ES-I3 (cell line): Measurements from ENCODE around the gene SEMA6A.
"Not testable (repeated sequence)": the region's sequence is repeated elsewhere in the genome, so short reads cannot be mapped to it uniquely, and the experiment has no call there.

ENCODE experiments used
- H3K36me3 ChIP-seq: 2 replicates; pipeline ENCODE4 v1.6.1; 2013; ENCODE audit warnings: mild to moderate bottlenecking, low read length, control low read depth, moderate library complexity; ENCODE audit not compliant: insufficient read depth
- H3K4me1 ChIP-seq: 2 replicates; pipeline ENCODE4 v1.6.1; 2013; ENCODE audit warnings: mild to moderate bottlenecking, control low read depth, low read length; ENCODE audit not compliant: insufficient read depth
- H3K9ac ChIP-seq: 2 replicates; pipeline ENCODE4 v1.6.1; 2013; ENCODE audit warnings: low read depth, mild to moderate bottlenecking, low read length, moderate library complexity
- H3K9me3 ChIP-seq: 2 replicates; pipeline ENCODE4 v1.6.1; 2013; ENCODE audit warnings: mild to moderate bottlenecking, low read length, moderate library complexity; ENCODE audit not compliant: control insufficient read depth, insufficient read depth

The SEMA6A gene

GRCh38 chr5:116546743-116547124 lies 27.9 kb downstream of the SEMA6A start:
- Histone ChIP-seq H3K4me1 (peaks cover 68% of the 10 kb centered on the region), H3K36me3 (peaks cover 16% of the 10 kb centered on the region)

GRCh38 chr5:116546033-116546742 lies 28.4 kb downstream of the SEMA6A start:
- Histone ChIP-seq H3K36me3 (peaks cover 16% of the 10 kb centered on the region), H3K9ac (no peak overlapping the region), H3K9me3 (peaks cover 4% of the 10 kb centered on the region; the same call in 1 of the 2 replicates), H3K4me1 (peaks cover 65% of the 10 kb centered on the region)

More at GRCh38 chr5:116546743-116547124, 27.9 kb downstream of the SEMA6A start:
- H3K9me3 ChIP-seq = peaks cover 4% of the 10 kb centered on the region; the same call in 1 of the 2 replicates
- H3K9ac ChIP-seq = no peak overlapping the region

GRCh38 chr5:116545465-116545864 lies 29.2 kb downstream of the SEMA6A start:
- not testable (repeated sequence) for H3K9ac ChIP-seq, H3K9me3 ChIP-seq
- H3K4me1 ChIP-seq = peaks cover 66% of the 10 kb centered on the region
- peaks cover 15% of the 10 kb centered on the region for H3K36me3 ChIP-seq

- H3K4me1 ChIP-seq = peaks cover 60% of the 10 kb centered on the region
- H3K9ac ChIP-seq = no peak overlapping the region
- H3K36me3 ChIP-seq = peaks cover 13% of the 10 kb centered on the region
- peaks cover 4% of the 10 kb centered on the region; the same call in 1 of the 2 replicates for H3K9me3 ChIP-seq
Observed at GRCh38 chr5:116544531-116545241, 29.9 kb downstream of the SEMA6A start.

- H3K9me3 ChIP-seq = peaks cover 4% of the 10 kb centered on the region; the same call in 1 of the 2 replicates
- H3K9ac ChIP-seq = no peak overlapping the region
Observed at GRCh38 chr5:116543501-116543900, 31.1 kb downstream of the SEMA6A start.

GRCh38 chr5:116542619-116543018 lies 32.0 kb downstream of the SEMA6A start:
- H3K36me3 ChIP-seq = peaks cover 4% of the 10 kb centered on the region

More at GRCh38 chr5:116543501-116543900, 31.1 kb downstream of the SEMA6A start:
- peaks cover 63% of the 10 kb centered on the region for H3K4me1 ChIP-seq
- peaks cover 11% of the 10 kb centered on the region for H3K36me3 ChIP-seq

GRCh38 chr5:116539222-116539621 lies 35.4 kb downstream of the SEMA6A start:
- H3K9ac ChIP-seq = no peak overlapping the region
- no peaks in the 10 kb centered on the region for H3K9me3 ChIP-seq
- H3K36me3 ChIP-seq = peaks cover 4% of the 10 kb centered on the region; the same call in 1 of the 2 replicates
- peaks cover 69% of the 10 kb centered on the region for H3K4me1 ChIP-seq

More at GRCh38 chr5:116542619-116543018, 32.0 kb downstream of the SEMA6A start:
- peaks cover 4% of the 10 kb centered on the region; the same call in 1 of the 2 replicates for H3K9me3 ChIP-seq
- H3K4me1 ChIP-seq = peaks cover 58% of the 10 kb centered on the region
- H3K9ac ChIP-seq = no peak overlapping the region

- Histone ChIP-seq H3K36me3 (peaks cover 4% of the 10 kb centered on the region; the same call in 1 of the 2 replicates), H3K9ac (0 out of 2 replicates have a peak overlapping the region, but pooled peaks have one; percentile 19)
Observed at GRCh38 chr5:116536316-116537083, 38.1 kb downstream of the SEMA6A start.

GRCh38 chr5:116534964-116535651 lies 39.5 kb downstream of the SEMA6A start:
- H3K36me3 ChIP-seq = peaks cover 4% of the 10 kb centered on the region; the same call in 1 of the 2 replicates
- no peaks in the 10 kb centered on the region for H3K9me3 ChIP-seq
- H3K4me1 ChIP-seq = peaks cover 74% of the 10 kb centered on the region
- no peak overlapping the region for H3K9ac ChIP-seq

More at GRCh38 chr5:116536316-116537083, 38.1 kb downstream of the SEMA6A start:
- Histone ChIP-seq H3K9me3 (no peaks in the 10 kb centered on the region), H3K4me1 (peaks cover 79% of the 10 kb centered on the region)

- Histone ChIP-seq H3K9me3 (no peaks in the 10 kb centered on the region), H3K4me1 (peaks cover 82% of the 10 kb centered on the region), H3K36me3 (no peaks in the 10 kb centered on the region; the same call in 1 of the 2 replicates), H3K9ac (no peak overlapping the region)
Observed at GRCh38 chr5:116532762-116533525, 41.7 kb downstream of the SEMA6A start.

- no peaks in the 10 kb centered on the region for H3K9me3 ChIP-seq
- peaks cover 81% of the 10 kb centered on the region for H3K4me1 ChIP-seq
- no peaks in the 10 kb centered on the region; the same call in 1 of the 2 replicates for H3K36me3 ChIP-seq
- peak overlapping the region; percentile 11; the same call in 1 of the 2 replicates for H3K9ac ChIP-seq
Observed at GRCh38 chr5:116531635-116532034, 43.0 kb downstream of the SEMA6A start.

- peaks cover 81% of the 10 kb centered on the region for H3K4me1 ChIP-seq
- no peaks in the 10 kb centered on the region for H3K9me3 ChIP-seq
- peak overlapping the region; percentile 11; the same call in 1 of the 2 replicates for H3K9ac ChIP-seq
- H3K36me3 ChIP-seq = no peaks in the 10 kb centered on the region; the same call in 1 of the 2 replicates
Observed at GRCh38 chr5:116531117-116531516, 43.5 kb downstream of the SEMA6A start.

- Histone ChIP-seq H3K9me3 (no peaks in the 10 kb centered on the region), H3K4me1 (peaks cover 82% of the 10 kb centered on the region), H3K9ac (no peak overlapping the region), H3K36me3 (no peaks in the 10 kb centered on the region; the same call in 1 of the 2 replicates)
Observed at GRCh38 chr5:116530276-116530675, 44.3 kb downstream of the SEMA6A start.
